SU-DHL-6 (cell line): ENCODE data around the gene ZNF24.

ENCODE experiments used
- H2AFZ ChIP-seq: fragments of 200-600 bp; sonication (generic); 2 replicates; pipeline ENCODE4 v1.6.1; 2014; ENCODE audit warnings: low read depth, mild to moderate bottlenecking, moderate library complexity, mixed read lengths, antibody characterized with exemption, low read length; ENCODE audit not compliant: severe bottlenecking
- H3F3A ChIP-seq: fragments of 200-600 bp; shearing (Covaris generic); 2 replicates; pipeline ENCODE4 v1.6.0; 2016; ENCODE audit warnings: antibody characterized with exemption, mild to moderate bottlenecking; ENCODE audit not compliant: insufficient read depth
- H3K27ac ChIP-seq: fragments of 200-600 bp; sonication (generic); 2 replicates; pipeline ENCODE4 v1.5.1; 2016; ENCODE audit warnings: low read depth, mild to moderate bottlenecking, low read length, moderate library complexity, mixed read lengths
- H3K27me3 ChIP-seq: fragments of 200-600 bp; sonication (generic), shearing (Covaris generic); 2 replicates; pipeline ENCODE4 v1.6.0; 2014; ENCODE audit warnings: mild to moderate bottlenecking, low read length
- H3K36me3 ChIP-seq: fragments of 200-600 bp; sonication (generic); 2 replicates; pipeline ENCODE4 v1.6.1; 2014; ENCODE audit warnings: mild to moderate bottlenecking, low read length, mixed read lengths
- H3K4me2 ChIP-seq: fragments of 300-600, 200-600 bp; shearing (Covaris generic), sonication (generic); 2 replicates; pipeline ENCODE4 v1.6.0; 2014; ENCODE audit warnings: low read length, low read depth, mild to moderate bottlenecking; ENCODE audit not compliant: poor library complexity, severe bottlenecking
- H3K4me3 ChIP-seq: fragments of 200-600 bp; sonication (generic); 2 replicates; pipeline ENCODE4 v1.5.1; 2014; ENCODE audit warnings: antibody characterized with exemption, low read length, mild to moderate bottlenecking, mixed read lengths; ENCODE audit not compliant: insufficient read depth, poor library complexity, severe bottlenecking
- H3K79me2 ChIP-seq: fragments of 200-600 bp; sonication (generic); 2 replicates; pipeline ENCODE4 v1.6.1; 2014; ENCODE audit warnings: mild to moderate bottlenecking, low read length, moderate library complexity; ENCODE audit not compliant: insufficient read depth
- H3K9ac ChIP-seq: fragments of 200-600 bp; sonication (generic); 2 replicates; pipeline ENCODE4 v1.7.0; 2014; ENCODE audit warnings: mild to moderate bottlenecking, low read length
- H3K9me2 ChIP-seq: fragments of 200-600 bp; sonication (generic); replicated peaks from 2 replicates; pipeline ENCODE4 v1.6.1; 2014; ENCODE audit warnings: low read length; ENCODE audit not compliant: insufficient read depth
- H3K9me3 ChIP-seq: fragments of 200-600 bp; sonication (generic); 2 replicates; pipeline ENCODE4 v1.6.1; 2014; ENCODE audit warnings: low read length, mixed read lengths; ENCODE audit not compliant: insufficient read depth
- H4K20me1 ChIP-seq: fragments of 200-600 bp; sonication (generic); 2 replicates; pipeline ENCODE4 v1.6.1; 2014; ENCODE audit warnings: low read depth, mild to moderate bottlenecking, antibody characterized with exemption, low read length, moderate library complexity, mixed read lengths
- CTCF ChIP-seq: fragments of 200-600 bp; sonication (generic); IDR thresholded peaks from one replicate; pipeline ENCODE4 v1.5.1; 2017; ENCODE audit warnings: antibody characterized with exemption, mild to moderate bottlenecking, low read length, moderate library complexity; ENCODE audit not compliant: insufficient read depth, poor library complexity, severe bottlenecking
- EZH2phosphoT487 ChIP-seq: fragments of 200-600 bp; sonication (generic), shearing (Covaris generic); conservative IDR thresholded peaks from 2 replicates; pipeline ENCODE4 v1.6.1; 2018; ENCODE audit warnings: mild to moderate bottlenecking, antibody characterized with exemption, low read length, moderate library complexity, mixed read lengths

ZNF24 gene

GRCh38 chr18:35377875-35378573, 33.8 kb upstream of the ZNF24 start:
- TF ChIP-seq EZH2phosphoT487 (no peak), CTCF (no peak)
- H3K9me2 ChIP-seq: no peaks in the 10 kb centered on the region
- no peak overlapping the region for H2AFZ ChIP-seq
- no peaks in the 10 kb centered on the region for H3K36me3 ChIP-seq
- no peak overlapping the region for H3K27ac ChIP-seq
- H3K9me3 ChIP-seq: no peaks in the 10 kb centered on the region
- H3K4me3 ChIP-seq: no peak overlapping the region
- no peaks in the 10 kb centered on the region for H3K27me3 ChIP-seq
- H4K20me1 ChIP-seq: no peaks in the 10 kb centered on the region
- H3K79me2 ChIP-seq: no peaks in the 10 kb centered on the region
- H3K4me2 ChIP-seq: no peak overlapping the region
- H3F3A ChIP-seq: no peaks in the 10 kb centered on the region
- H3K9ac ChIP-seq: no peak overlapping the region

GRCh38 chr18:35376742-35377695, 32.8 kb upstream of the ZNF24 start, which contains the start of gene ZNF396:
ZNF396 (minus strand) TSS chr18:35377337; CDS start chr18:35374292, 3,045 bp downstream.
- TF ChIP-seq EZH2phosphoT487 (no peak), CTCF (no peak)
- H3K36me3 ChIP-seq: no peaks in the 10 kb centered on the region
- no peaks in the 10 kb centered on the region for H3K27me3 ChIP-seq
- no peaks in the 10 kb centered on the region for H3K79me2 ChIP-seq
- H3K4me2 ChIP-seq: peak within 1 kb of the TSS; percentile 61
- H3K4me3 ChIP-seq: peak within 1 kb of the TSS; percentile 64
- H3F3A ChIP-seq: no peaks in the 10 kb centered on the region
- H3K9me3 ChIP-seq: no peaks in the 10 kb centered on the region
- peak within 1 kb of the TSS; percentile 63 for H3K9ac ChIP-seq
- H3K27ac ChIP-seq: no peak within 1 kb of the TSS
- no peaks in the 10 kb centered on the region for H4K20me1 ChIP-seq
- peak within 1 kb of the TSS; percentile 99 for H2AFZ ChIP-seq
- H3K9me2 ChIP-seq: no peaks in the 10 kb centered on the region

GRCh38 chr18:35376393-35376741, 32.1 kb upstream of the ZNF24 start:
- Histone ChIP-seq H3K9me3 (no peaks in the 10 kb centered on the region), H3K9me2 (no peaks in the 10 kb centered on the region), H4K20me1 (no peaks in the 10 kb centered on the region), H3K79me2 (no peaks in the 10 kb centered on the region), H3K4me2 (peak overlapping the region; percentile 61), H3K27me3 (no peaks in the 10 kb centered on the region), H3F3A (no peaks in the 10 kb centered on the region), H3K4me3 (peak overlapping the region; percentile 64), H3K27ac (no peak overlapping the region), H2AFZ (peak overlapping the region; percentile 99), H3K9ac (peak overlapping the region; percentile 63), H3K36me3 (no peaks in the 10 kb centered on the region)
- no peak for TF ChIP-seq EZH2phosphoT487
- no peak for TF ChIP-seq CTCF
